GM23338 (cell line): ENCODE results near the gene EPHA7. TPM values are rescaled to one million over a fixed set of nuclear protein-coding genes. Genes with fewer than 3 reads are reported as not detected.

Experiments
- ATAC-seq: fragments of 200-7000 bp; cut with Tn5 transposase; 3 replicates; pipeline ENCODE4 v1.9.1; 2020
- DNase-seq: peaks from one replicate; pipeline ENCODE4 v3.0.0-alpha.2; 2015; ENCODE audit warnings: low spot score
- H2AFZ ChIP-seq: fragments of 200-600 bp; sonication (generic); 2 replicates; pipeline ENCODE4 v1.8.0; 2016; ENCODE audit warnings: antibody characterized with exemption, mild to moderate bottlenecking, moderate library complexity
- H3F3A ChIP-seq: fragments of 200-600 bp; sonication (generic); replicated peaks from 2 replicates; pipeline ENCODE4 v1.8.0; 2017; ENCODE audit warnings: antibody characterized with exemption, mixed run types, low read depth
- H3K27ac ChIP-seq: fragments of 200-600 bp; sonication (generic); 2 replicates; pipeline ENCODE4 v1.6.1; 2016; ENCODE audit warnings: low read depth
- H3K27me3 ChIP-seq: fragments of 200-600 bp; sonication (generic); 2 replicates; pipeline ENCODE4 v1.8.0; 2016; ENCODE audit warnings: mild to moderate bottlenecking, mixed run types, moderate library complexity; ENCODE audit not compliant: insufficient read depth
- H3K36me3 ChIP-seq: fragments of 200-600 bp; sonication (generic); 2 replicates; pipeline ENCODE4 v1.8.0; 2016; ENCODE audit warnings: mild to moderate bottlenecking; ENCODE audit not compliant: insufficient read depth
- H3K4me1 ChIP-seq: fragments of 200-600 bp; sonication (generic); 2 replicates; pipeline ENCODE4 v1.8.0; 2016; ENCODE audit warnings: mild to moderate bottlenecking, moderate library complexity; ENCODE audit not compliant: insufficient read depth
- H3K4me2 ChIP-seq: fragments of 200-600 bp; sonication (generic); 2 replicates; pipeline ENCODE4 v1.7.1; 2017; ENCODE audit warnings: mixed run types
- H3K4me3 ChIP-seq: fragments of 200-600 bp; sonication (generic); 2 replicates; pipeline ENCODE4 v1.6.1; 2016; ENCODE audit warnings: mixed run types
- H3K79me2 ChIP-seq: fragments of 200-600 bp; sonication (generic); replicated peaks from 2 replicates; pipeline ENCODE4 v1.8.0; 2017; ENCODE audit warnings: mild to moderate bottlenecking; ENCODE audit not compliant: insufficient read depth
- H3K9me2 ChIP-seq: fragments of 200-600 bp; sonication (generic); 2 replicates; pipeline ENCODE4 v1.8.0; 2017; ENCODE audit not compliant: insufficient read depth
- H4K20me1 ChIP-seq: fragments of 200-600 bp; sonication (generic); replicated peaks from 2 replicates; pipeline ENCODE4 v1.8.0; 2017; ENCODE audit warnings: mild to moderate bottlenecking; ENCODE audit not compliant: insufficient read depth
- H3K27ac Mint-ChIP-seq: 2 replicates; pipeline ENCODE4 v1.8.0; 2020; ENCODE audit warnings: inconsistent platforms, mild to moderate bottlenecking, moderate library complexity, mixed read lengths
- H3K27me3 Mint-ChIP-seq: 3 replicates; pipeline ENCODE4 v1.8.0; 2022; ENCODE audit warnings: low read depth, mild to moderate bottlenecking, moderate library complexity, mixed read lengths, inconsistent platforms; ENCODE audit not compliant: insufficient read depth, poor library complexity
- H3K36me3 Mint-ChIP-seq: 3 replicates; pipeline ENCODE4 v1.8.0; 2021; ENCODE audit warnings: low read depth, mild to moderate bottlenecking, inconsistent platforms, moderate library complexity, mixed read lengths
- H3K4me1 Mint-ChIP-seq: 3 replicates; pipeline ENCODE4 v1.8.0; 2020; ENCODE audit warnings: mild to moderate bottlenecking, inconsistent platforms, mixed read lengths
- H3K4me3 Mint-ChIP-seq: 3 replicates; pipeline ENCODE4 v1.8.0; 2021; ENCODE audit warnings: moderate library complexity, mild to moderate bottlenecking, inconsistent platforms, mixed read lengths
- H3K9me3 Mint-ChIP-seq: 3 replicates; pipeline ENCODE4 v1.8.0; 2020; ENCODE audit warnings: moderate library complexity, mild to moderate bottlenecking, inconsistent platforms, mixed read lengths
- EZH2phosphoT487 ChIP-seq: fragments of 200-600 bp; sonication (generic); IDR thresholded peaks from one replicate; pipeline ENCODE4 v1.8.1; 2018; ENCODE audit warnings: antibody characterized with exemption; ENCODE audit not compliant: unreplicated experiment
- NANOG ChIP-seq: IDR thresholded peaks from 2 replicates; pipeline ENCODE4 v1.6.1; 2016; ENCODE audit warnings: antibody characterized with exemption, borderline replicate concordance
- POLR2AphosphoS5 ChIP-seq: IDR thresholded peaks from 2 replicates; pipeline ENCODE4 v1.6.1; 2016; ENCODE audit warnings: antibody characterized with exemption, low read depth
- STAT1 ChIP-seq: IDR thresholded peaks from one replicate; pipeline ENCODE4 v1.6.1; 2016; ENCODE audit warnings: antibody characterized with exemption; ENCODE audit not compliant: unreplicated experiment
- ZNF331 ChIP-seq: fragments of 250-450 bp; sonication (Bioruptor Pico); IDR thresholded peaks from 2 replicates; pipeline ENCODE4 v1.5.0; 2020; ENCODE audit warnings: low read depth, mild to moderate bottlenecking, moderate library complexity
- polyA plus RNA-seq: library from polyadenylated mRNA; unstranded; fragments of >200 nt; fragmentation: Nextera tagmentation; extraction: Ambion mirVana; gene quantifications from 2 replicates; pipeline ENCODE4 v1.2.1, GENCODE V29; 2016
- total RNA-seq: library from RNA; depleted of rRNA; stranded (reverse); fragments of >200 nt; shearing (Covaris generic); gene quantifications from 2 replicates; pipeline ENCODE4 v1.2.3, GENCODE V29; 2014
- TF ChIP-seq, protein P1 (sequence below): IDR thresholded peaks from one replicate; pipeline ENCODE4 v1.6.1; 2018; ENCODE audit warnings: antibody characterized with exemption; ENCODE audit not compliant: unreplicated experiment
- TF ChIP-seq, protein P2 (sequence below): fragments of 250-450 bp; sonication (Bioruptor Pico); IDR thresholded peaks from 2 replicates; pipeline ENCODE4 v1.5.0; 2020; ENCODE audit warnings: mild to moderate bottlenecking, moderate library complexity
- TF ChIP-seq, protein P3 (sequence below), 2 experiments: fragments of 200-600 bp in 1 of 2; sonication (generic) in 1 of 2; conservative IDR thresholded peaks; 2 replicates each; pipeline versions ENCODE4 v1.5.1 to v1.6.1; 2016 to 2017; ENCODE audit warnings: antibody characterized with exemption in 2 of 2, low read depth in 2 of 2, mild to moderate bottlenecking in 2 of 2, moderate library complexity in 1 of 2

The EPHA7 gene
- total and polyA plus RNA-seq, 2 experiments from 2014 or later, result 3.3 to 7.3 TPM

DNA sequence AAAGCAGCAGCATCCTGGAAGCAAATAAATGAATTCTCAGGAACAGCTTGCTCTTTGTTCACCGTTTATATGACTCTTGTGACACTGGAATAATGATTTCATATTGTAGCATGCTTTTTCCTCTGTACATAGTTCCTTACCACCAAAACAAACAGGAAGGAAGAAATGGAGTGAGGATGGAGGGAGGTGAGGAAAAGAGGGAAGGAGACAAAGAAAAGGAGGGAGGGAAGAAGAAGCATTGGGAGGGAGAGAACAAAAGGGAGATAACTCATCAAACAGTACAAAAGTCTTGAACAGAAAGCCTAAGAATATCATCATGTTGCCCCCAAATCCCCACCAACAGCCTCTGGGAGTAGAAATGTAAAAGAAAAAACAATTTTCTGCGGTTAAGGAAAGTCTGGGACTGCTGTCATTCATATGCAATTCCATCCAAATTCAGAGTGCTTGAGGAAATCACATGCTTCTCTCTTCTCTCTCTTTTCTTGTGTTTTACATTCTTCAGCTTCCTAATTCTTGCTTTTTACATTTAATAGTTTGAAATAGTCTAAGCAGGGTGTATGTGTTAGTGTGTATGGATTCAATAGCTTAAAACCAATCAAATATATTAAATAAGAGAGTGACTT is 81.5 kb downstream of the EPHA7 start:
- Histone ChIP-seq H3F3A (no peaks in the 10 kb centered on the region), H3K4me1 (peaks cover 14% of the 10 kb centered on the region), H3K4me2 (peak overlapping the region; percentile 17), H2AFZ (peak overlapping the region; percentile 45; the same call in 1 of the 2 replicates), H3K27me3 (no peaks in the 10 kb centered on the region), H3K9me2 (no peaks in the 10 kb centered on the region), H3K36me3 (no peaks in the 10 kb centered on the region), H3K4me3 (no peak overlapping the region), H3K79me2 (no peaks in the 10 kb centered on the region), H3K27ac (0 out of 2 replicates have a peak overlapping the region, but pooled peaks have one; percentile 2), H4K20me1 (no peaks in the 10 kb centered on the region)
- Mint-ChIP-seq H3K4me3 (no peak overlapping the region; the same call in 2 of the 3 replicates), H3K4me1 (peaks cover 22% of the 10 kb centered on the region), H3K27ac (peak overlapping the region; percentile 25), H3K36me3 (no peaks in the 10 kb centered on the region), H3K27me3 (no peaks in the 10 kb centered on the region), H3K9me3 (no peaks in the 10 kb centered on the region)
- DNase-seq (peak; percentile 39), ATAC-seq (peak; percentile 59)
- TF ChIP-seq NANOG (peak; percentile 34; the same call in 1 of the 2 replicates), ZNF331 (CRISPR knock-in tag) (no peak)

DNA sequence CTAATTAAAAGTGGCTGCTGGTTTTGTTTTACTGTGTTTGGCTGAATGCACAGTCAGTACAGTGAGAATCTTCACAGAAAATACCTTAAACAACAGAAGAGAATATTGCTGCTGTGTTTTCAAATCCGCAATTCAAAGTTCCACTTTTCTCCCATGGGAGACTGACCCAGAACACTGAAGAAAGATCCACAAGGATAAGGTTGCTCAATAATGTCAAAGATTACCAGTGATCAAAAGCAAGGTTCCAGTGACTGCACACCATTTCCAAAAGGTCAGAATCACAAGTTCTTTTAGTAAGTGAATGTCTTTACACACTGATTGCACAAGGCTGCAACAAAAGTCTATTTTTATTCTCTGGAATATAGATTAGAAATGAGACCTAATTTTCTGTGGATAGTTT is 82.3 kb downstream of the EPHA7 start:
- no peak for ATAC-seq
- Mint-ChIP-seq H3K27ac (peak overlapping the region; percentile 61; the same call in 1 of the 2 replicates), H3K27me3 (no peaks in the 10 kb centered on the region), H3K9me3 (no peaks in the 10 kb centered on the region), H3K4me1 (peaks cover 22% of the 10 kb centered on the region), H3K4me3 (no peak overlapping the region), H3K36me3 (no peaks in the 10 kb centered on the region)
- Histone ChIP-seq H3K36me3 (no peaks in the 10 kb centered on the region), H2AFZ (no peak overlapping the region), H3F3A (no peaks in the 10 kb centered on the region), H3K27ac (0 out of 2 replicates have a peak overlapping the region, but pooled peaks have one; percentile 2), H3K27me3 (no peaks in the 10 kb centered on the region), H3K4me2 (0 out of 2 replicates have a peak overlapping the region, but pooled peaks have one; percentile 39), H4K20me1 (no peaks in the 10 kb centered on the region), H3K4me1 (peaks cover 14% of the 10 kb centered on the region), H3K4me3 (no peak overlapping the region), H3K79me2 (no peaks in the 10 kb centered on the region), H3K9me2 (no peaks in the 10 kb centered on the region)
- DNase-seq, result no peak
- TF ChIP-seq, protein P1, sequence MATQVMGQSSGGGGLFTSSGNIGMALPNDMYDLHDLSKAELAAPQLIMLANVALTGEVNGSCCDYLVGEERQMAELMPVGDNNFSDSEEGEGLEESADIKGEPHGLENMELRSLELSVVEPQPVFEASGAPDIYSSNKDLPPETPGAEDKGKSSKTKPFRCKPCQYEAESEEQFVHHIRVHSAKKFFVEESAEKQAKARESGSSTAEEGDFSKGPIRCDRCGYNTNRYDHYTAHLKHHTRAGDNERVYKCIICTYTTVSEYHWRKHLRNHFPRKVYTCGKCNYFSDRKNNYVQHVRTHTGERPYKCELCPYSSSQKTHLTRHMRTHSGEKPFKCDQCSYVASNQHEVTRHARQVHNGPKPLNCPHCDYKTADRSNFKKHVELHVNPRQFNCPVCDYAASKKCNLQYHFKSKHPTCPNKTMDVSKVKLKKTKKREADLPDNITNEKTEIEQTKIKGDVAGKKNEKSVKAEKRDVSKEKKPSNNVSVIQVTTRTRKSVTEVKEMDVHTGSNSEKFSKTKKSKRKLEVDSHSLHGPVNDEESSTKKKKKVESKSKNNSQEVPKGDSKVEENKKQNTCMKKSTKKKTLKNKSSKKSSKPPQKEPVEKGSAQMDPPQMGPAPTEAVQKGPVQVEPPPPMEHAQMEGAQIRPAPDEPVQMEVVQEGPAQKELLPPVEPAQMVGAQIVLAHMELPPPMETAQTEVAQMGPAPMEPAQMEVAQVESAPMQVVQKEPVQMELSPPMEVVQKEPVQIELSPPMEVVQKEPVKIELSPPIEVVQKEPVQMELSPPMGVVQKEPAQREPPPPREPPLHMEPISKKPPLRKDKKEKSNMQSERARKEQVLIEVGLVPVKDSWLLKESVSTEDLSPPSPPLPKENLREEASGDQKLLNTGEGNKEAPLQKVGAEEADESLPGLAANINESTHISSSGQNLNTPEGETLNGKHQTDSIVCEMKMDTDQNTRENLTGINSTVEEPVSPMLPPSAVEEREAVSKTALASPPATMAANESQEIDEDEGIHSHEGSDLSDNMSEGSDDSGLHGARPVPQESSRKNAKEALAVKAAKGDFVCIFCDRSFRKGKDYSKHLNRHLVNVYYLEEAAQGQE, result no peak
- TF ChIP-seq NANOG, result no peak
- TF ChIP-seq STAT1, result no peak
- TF ChIP-seq POLR2AphosphoS5, result no peak
- no peak for TF ChIP-seq ZNF331 (CRISPR knock-in tag)
- TF ChIP-seq, protein P2, sequence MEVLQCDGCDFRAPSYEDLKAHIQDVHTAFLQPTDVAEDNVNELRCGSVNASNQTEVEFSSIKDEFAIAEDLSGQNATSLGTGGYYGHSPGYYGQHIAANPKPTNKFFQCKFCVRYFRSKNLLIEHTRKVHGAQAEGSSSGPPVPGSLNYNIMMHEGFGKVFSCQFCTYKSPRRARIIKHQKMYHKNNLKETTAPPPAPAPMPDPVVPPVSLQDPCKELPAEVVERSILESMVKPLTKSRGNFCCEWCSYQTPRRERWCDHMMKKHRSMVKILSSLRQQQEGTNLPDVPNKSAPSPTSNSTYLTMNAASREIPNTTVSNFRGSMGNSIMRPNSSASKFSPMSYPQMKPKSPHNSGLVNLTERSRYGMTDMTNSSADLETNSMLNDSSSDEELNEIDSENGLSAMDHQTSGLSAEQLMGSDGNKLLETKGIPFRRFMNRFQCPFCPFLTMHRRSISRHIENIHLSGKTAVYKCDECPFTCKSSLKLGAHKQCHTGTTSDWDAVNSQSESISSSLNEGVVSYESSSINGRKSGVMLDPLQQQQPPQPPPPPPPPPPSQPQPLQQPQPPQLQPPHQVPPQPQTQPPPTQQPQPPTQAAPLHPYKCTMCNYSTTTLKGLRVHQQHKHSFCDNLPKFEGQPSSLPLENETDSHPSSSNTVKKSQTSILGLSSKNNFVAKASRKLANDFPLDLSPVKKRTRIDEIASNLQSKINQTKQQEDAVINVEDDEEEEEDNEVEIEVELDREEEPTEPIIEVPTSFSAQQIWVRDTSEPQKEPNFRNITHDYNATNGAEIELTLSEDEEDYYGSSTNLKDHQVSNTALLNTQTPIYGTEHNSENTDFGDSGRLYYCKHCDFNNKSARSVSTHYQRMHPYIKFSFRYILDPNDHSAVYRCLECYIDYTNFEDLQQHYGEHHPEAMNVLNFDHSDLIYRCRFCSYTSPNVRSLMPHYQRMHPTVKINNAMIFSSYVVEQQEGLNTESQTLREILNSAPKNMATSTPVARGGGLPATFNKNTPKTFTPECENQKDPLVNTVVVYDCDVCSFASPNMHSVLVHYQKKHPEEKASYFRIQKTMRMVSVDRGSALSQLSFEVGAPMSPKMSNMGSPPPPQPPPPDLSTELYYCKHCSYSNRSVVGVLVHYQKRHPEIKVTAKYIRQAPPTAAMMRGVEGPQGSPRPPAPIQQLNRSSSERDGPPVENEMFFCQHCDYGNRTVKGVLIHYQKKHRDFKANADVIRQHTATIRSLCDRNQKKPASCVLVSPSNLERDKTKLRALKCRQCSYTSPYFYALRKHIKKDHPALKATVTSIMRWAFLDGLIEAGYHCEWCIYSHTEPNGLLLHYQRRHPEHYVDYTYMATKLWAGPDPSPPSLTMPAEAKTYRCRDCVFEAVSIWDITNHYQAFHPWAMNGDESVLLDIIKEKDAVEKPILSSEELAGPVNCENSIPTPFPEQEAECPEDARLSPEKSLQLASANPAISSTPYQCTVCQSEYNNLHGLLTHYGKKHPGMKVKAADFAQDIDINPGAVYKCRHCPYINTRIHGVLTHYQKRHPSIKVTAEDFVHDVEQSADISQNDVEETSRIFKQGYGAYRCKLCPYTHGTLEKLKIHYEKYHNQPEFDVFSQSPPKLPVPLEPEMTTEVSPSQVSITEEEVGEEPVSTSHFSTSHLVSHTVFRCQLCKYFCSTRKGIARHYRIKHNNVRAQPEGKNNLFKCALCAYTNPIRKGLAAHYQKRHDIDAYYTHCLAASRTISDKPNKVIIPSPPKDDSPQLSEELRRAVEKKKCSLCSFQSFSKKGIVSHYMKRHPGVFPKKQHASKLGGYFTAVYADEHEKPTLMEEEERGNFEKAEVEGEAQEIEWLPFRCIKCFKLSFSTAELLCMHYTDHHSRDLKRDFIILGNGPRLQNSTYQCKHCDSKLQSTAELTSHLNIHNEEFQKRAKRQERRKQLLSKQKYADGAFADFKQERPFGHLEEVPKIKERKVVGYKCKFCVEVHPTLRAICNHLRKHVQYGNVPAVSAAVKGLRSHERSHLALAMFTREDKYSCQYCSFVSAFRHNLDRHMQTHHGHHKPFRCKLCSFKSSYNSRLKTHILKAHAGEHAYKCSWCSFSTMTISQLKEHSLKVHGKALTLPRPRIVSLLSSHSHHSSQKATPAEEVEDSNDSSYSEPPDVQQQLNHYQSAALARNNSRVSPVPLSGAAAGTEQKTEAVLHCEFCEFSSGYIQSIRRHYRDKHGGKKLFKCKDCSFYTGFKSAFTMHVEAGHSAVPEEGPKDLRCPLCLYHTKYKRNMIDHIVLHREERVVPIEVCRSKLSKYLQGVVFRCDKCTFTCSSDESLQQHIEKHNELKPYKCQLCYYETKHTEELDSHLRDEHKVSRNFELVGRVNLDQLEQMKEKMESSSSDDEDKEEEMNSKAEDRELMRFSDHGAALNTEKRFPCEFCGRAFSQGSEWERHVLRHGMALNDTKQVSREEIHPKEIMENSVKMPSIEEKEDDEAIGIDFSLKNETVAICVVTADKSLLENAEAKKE (CRISPR knock-in tag), result no peak
- TF ChIP-seq, protein P3, sequence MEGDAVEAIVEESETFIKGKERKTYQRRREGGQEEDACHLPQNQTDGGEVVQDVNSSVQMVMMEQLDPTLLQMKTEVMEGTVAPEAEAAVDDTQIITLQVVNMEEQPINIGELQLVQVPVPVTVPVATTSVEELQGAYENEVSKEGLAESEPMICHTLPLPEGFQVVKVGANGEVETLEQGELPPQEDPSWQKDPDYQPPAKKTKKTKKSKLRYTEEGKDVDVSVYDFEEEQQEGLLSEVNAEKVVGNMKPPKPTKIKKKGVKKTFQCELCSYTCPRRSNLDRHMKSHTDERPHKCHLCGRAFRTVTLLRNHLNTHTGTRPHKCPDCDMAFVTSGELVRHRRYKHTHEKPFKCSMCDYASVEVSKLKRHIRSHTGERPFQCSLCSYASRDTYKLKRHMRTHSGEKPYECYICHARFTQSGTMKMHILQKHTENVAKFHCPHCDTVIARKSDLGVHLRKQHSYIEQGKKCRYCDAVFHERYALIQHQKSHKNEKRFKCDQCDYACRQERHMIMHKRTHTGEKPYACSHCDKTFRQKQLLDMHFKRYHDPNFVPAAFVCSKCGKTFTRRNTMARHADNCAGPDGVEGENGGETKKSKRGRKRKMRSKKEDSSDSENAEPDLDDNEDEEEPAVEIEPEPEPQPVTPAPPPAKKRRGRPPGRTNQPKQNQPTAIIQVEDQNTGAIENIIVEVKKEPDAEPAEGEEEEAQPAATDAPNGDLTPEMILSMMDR (conservative IDR thresholded peaks at IDR 0.05; ENCODE audit: low read depth in 2 of 2), result no peak
- TF ChIP-seq EZH2phosphoT487, result no peak
